ENCODE results near the gene PTPRD. TPM values are rescaled to one million over a fixed set of nuclear protein-coding genes. Genes with fewer than 3 reads are reported as not detected.

PTPRD gene
- total RNA-seq = 2.6 and 3.1 TPM in 2 replicates

DNA sequence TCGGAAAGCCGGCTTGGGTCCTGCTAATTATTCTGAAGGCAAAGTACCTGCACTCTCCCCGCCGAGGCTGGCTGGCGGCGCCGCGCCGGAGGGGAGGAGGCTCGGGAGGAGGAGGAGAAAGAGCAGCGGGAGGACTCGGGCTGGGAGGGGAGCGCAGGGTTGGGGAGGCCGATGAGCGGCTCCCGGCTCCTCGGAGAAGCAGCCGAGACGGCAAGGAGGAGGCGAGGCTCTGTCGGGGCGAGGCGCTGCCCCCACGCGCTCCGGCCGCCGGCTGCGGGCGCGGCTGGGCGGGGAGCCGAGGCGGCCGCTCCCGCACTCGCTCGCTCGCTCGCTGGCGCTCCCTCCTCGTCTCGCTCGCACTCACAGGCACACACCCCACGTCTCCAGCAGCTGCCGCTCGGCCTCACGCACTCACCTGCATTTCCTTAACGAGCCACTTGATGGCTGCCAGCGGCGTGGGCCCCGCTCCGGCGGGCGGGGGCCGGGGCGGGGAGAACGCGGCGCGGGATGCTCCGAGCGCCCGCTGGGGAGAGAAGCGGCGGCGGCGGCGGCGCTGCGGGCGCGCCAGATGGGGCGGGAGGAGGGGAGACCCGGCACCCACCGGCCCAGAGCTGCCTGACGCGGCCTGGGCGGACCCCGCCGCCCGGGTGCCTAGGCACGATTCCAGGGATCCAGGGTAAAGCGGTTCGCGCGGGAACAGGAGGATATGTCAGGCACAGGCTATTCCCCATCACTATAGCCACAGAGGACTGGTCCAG is at the start of gene PTPRD:
Gene PTPRD (minus strand): TSS at position 362 of the 758 bp plus-strand sequence.

Data from tracheal epithelial cell (primary cell).